ENCODE measurements around the gene ZNG1E. TPM values are rescaled to one million over a fixed set of nuclear protein-coding genes. Genes with fewer than 3 reads are reported as not detected.
"Not testable (repeated sequence)": the region's sequence is repeated elsewhere in the genome, so short reads cannot be mapped to it uniquely, and the experiment has no call there.

The ZNG1E gene
- total RNA-seq (2014; rRNA removed; shearing (Covaris generic)) = 52.5 and 62.4 TPM in 2 replicates
- 101 and 104 TPM in 2 replicates for total RNA-seq (2022)
- Bru-seq, nascent RNA = percentile 88 among the genes with signal in this experiment
- percentile 81 among the genes with signal in this experiment for BruChase-seq, experiment 1, labeled RNA remaining after a 6-hour chase
- BruChase-seq, experiment 2, labeled RNA remaining after a 2-hour chase = percentile 84 among the genes with signal in this experiment
- long read RNA-seq, transcript CBWD5-202 (3 exons, 1,347 nt) = major isoform, 53 of 121 reads
- long read RNA-seq, partial matches to known transcripts = 2 of 121 reads
- long read RNA-seq, other reads (novel, unspliced or antisense) = 50 of 121 reads

DNA sequence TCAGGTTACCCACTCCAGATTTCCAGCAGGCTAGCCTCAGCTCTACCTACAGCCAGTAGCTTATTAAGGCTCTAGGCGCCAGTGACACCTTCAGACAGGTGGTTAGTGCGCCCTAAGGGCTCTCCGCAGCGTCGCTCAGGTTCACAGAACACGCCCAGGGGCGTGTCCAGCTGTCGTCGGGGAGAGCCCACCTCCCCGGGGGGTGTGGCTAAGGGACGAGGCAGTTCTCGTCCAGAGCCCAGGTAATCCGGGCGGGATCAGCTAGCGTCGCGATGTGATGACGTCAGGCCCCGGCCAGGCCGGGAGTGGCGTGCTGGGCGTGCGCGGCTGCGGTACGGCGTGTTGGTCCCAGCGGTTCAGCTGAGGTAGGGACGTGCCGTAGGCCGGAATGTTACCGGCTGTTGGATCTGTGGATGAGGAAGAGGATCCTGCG lies at the start of gene ZNG1E:
TSS of gene ZNG1E (plus strand) at position 340 of the 433 bp plus-strand sequence. CDS start at position 389, 49 bp downstream.
- DNase-seq (ENCODE audit: low spot score) = peak; percentile 62
- POLR2A ChIA-PET; H3K27ac ChIP-seq (ENCODE audit: low read depth, low read length, poor library complexity, severe bottlenecking); H3K9me3 ChIP-seq (ENCODE audit: low read length); H3K4me1 ChIP-seq (ENCODE audit: insufficient read depth, low read length, poor library complexity, severe bottlenecking); H3K9me2 ChIP-seq (ENCODE audit: insufficient read depth, low read length); H3K79me2 ChIP-seq (ENCODE audit: insufficient read depth, low read depth, low read length); intact Hi-C loops (cut with micrococcal nuclease; ENCODE audit: unreplicated experiment); H2AFZ ChIP-seq (ENCODE audit: low read length); H4K20me1 ChIP-seq (ENCODE audit: insufficient read depth, low read length); CTCF ChIA-PET (ENCODE audit: unreplicated experiment); BruUV-seq (replicated peaks); H3K36me3 ChIP-seq (ENCODE audit: insufficient read depth, low read length): not testable (repeated sequence)
- peak within 1 kb of the TSS; percentile 54 for H3K4me2 ChIP-seq (ENCODE audit: low read length)
- H3K4me3 ChIP-seq (ENCODE audit: low read depth, low read length, poor library complexity, severe bottlenecking) = peak within 1 kb of the TSS; percentile 58

DNA sequence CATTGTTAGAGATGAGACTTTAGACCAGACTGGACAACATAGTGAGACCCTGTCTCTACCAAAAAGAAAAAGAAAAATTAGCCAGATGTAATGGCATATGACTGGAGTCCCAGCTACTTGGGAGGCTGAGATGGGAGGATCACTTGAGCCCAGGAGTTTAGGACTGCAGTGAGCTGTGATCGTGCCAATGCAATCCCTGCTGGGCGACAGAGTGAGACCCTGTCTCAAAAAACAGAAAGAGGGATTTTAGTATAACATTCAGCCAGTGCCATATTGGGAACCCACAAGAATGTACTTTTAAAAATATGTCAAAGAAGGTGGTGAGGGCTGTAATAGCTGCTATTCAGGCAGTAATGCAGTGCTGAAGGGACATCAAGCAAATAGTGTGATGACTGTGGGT lies 2.1 kb upstream of the ZNG1E start:
- H3K4me1 ChIP-seq (ENCODE audit: insufficient read depth, low read length, poor library complexity, severe bottlenecking); DNase-seq (ENCODE audit: low spot score); intact Hi-C loops (cut with micrococcal nuclease; ENCODE audit: unreplicated experiment); H2AFZ ChIP-seq (ENCODE audit: low read length); H3K27ac ChIP-seq (ENCODE audit: low read depth, low read length, poor library complexity, severe bottlenecking); BruUV-seq (replicated peaks); H3K9me3 ChIP-seq (ENCODE audit: low read length); POLR2A ChIA-PET; H3K36me3 ChIP-seq (ENCODE audit: insufficient read depth, low read length); H3K4me3 ChIP-seq (ENCODE audit: low read depth, low read length, poor library complexity, severe bottlenecking); H3K9me2 ChIP-seq (ENCODE audit: insufficient read depth, low read length); H3K79me2 ChIP-seq (ENCODE audit: insufficient read depth, low read depth, low read length); H4K20me1 ChIP-seq (ENCODE audit: insufficient read depth, low read length); H3K4me2 ChIP-seq (ENCODE audit: low read length); CTCF ChIA-PET (ENCODE audit: unreplicated experiment): not testable (repeated sequence)

DNA sequence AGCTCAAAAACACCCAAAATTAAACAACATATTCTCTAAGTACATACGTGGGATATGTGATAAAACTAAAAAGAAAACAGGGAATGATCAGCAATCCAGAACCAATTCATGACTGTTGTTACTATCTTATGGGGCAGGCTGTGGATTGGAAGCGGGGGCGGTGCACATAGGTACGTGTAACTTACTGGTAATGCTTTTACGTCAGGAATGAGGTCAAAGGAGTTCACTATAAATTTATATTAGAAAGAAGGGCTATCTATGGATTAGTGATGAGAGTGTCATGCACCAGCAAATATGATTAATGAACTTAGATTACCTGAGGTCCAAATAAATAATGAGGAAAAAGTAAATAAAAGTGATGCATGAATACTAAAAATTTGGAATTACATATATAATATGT lies 710 bp upstream of the ZNG1E start:
- POLR2A ChIA-PET; BruUV-seq (replicated peaks): not testable (repeated sequence)

DNA sequence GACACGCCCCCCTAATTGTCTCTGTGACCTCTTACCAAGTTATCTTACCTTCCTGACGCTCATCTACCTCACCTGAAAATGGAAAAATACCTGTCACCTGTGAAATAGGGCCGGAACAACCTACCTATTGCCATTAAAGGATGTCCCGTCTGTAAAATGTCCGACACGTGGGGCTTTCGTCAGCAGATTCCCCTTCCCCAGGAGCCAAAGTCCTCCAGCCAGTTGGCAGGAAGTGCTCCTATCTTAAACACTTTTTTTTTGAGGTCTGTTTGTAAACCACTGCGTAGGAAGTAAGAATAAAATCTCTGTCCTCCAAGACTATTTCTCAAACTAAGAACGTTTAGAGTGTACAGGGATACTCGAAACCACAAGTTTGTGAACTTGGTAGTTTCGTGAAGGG lies 661 bp downstream of the ZNG1E start:
- H2AFZ ChIP-seq (ENCODE audit: low read length); POLR2A ChIA-PET; H3K9me2 ChIP-seq (ENCODE audit: insufficient read depth, low read length); H3K4me1 ChIP-seq (ENCODE audit: insufficient read depth, low read length, poor library complexity, severe bottlenecking); H3K79me2 ChIP-seq (ENCODE audit: insufficient read depth, low read depth, low read length); H3K9me3 ChIP-seq (ENCODE audit: low read length); H3K36me3 ChIP-seq (ENCODE audit: insufficient read depth, low read length); H4K20me1 ChIP-seq (ENCODE audit: insufficient read depth, low read length); DNase-seq (ENCODE audit: low spot score); H3K27ac ChIP-seq (ENCODE audit: low read depth, low read length, poor library complexity, severe bottlenecking); intact Hi-C loops (cut with micrococcal nuclease; ENCODE audit: unreplicated experiment); CTCF ChIA-PET (ENCODE audit: unreplicated experiment); H3K4me2 ChIP-seq (ENCODE audit: low read length): not testable (repeated sequence)
- BruUV-seq (replicated peaks) = TSS peak; percentile 66
- H3K4me3 ChIP-seq (ENCODE audit: low read depth, low read length, poor library complexity, severe bottlenecking) = peak overlapping the region; percentile 58

More for the DNA sequence above, 710 bp upstream of the ZNG1E start:
- H3K4me3 ChIP-seq (ENCODE audit: low read depth, low read length, poor library complexity, severe bottlenecking); CTCF ChIA-PET (ENCODE audit: unreplicated experiment); H3K4me2 ChIP-seq (ENCODE audit: low read length); H3K27ac ChIP-seq (ENCODE audit: low read depth, low read length, poor library complexity, severe bottlenecking); H3K4me1 ChIP-seq (ENCODE audit: insufficient read depth, low read length, poor library complexity, severe bottlenecking); H3K9me3 ChIP-seq (ENCODE audit: low read length); intact Hi-C loops (cut with micrococcal nuclease; ENCODE audit: unreplicated experiment); H3K9me2 ChIP-seq (ENCODE audit: insufficient read depth, low read length); H3K79me2 ChIP-seq (ENCODE audit: insufficient read depth, low read depth, low read length); H4K20me1 ChIP-seq (ENCODE audit: insufficient read depth, low read length); H3K36me3 ChIP-seq (ENCODE audit: insufficient read depth, low read length); H2AFZ ChIP-seq (ENCODE audit: low read length); DNase-seq (ENCODE audit: low spot score): not testable (repeated sequence)
